H9 (cell line): ENCODE results near the gene PNMA6F. TPM values are rescaled to one million over a fixed set of nuclear protein-coding genes. Genes with fewer than 3 reads are reported as not detected.

Source experiments
- DNase-seq: peaks from one replicate; pipeline ENCODE4 v3.0.0-alpha.2; 2017
- H2AFZ ChIP-seq: one replicate; pipeline ENCODE4 v1.6.1; 2013; ENCODE audit warnings: mild to moderate bottlenecking, low read length, control low read depth, moderate library complexity
- H2AK5ac ChIP-seq: 2 replicates; pipeline ENCODE4 v1.6.1; 2013; ENCODE audit warnings: low read length, control low read depth, mixed read lengths; ENCODE audit not compliant: insufficient read length
- H2BK120ac ChIP-seq: one replicate; pipeline ENCODE4 v1.6.1; 2013; ENCODE audit warnings: low read depth, mild to moderate bottlenecking, low read length, control low read depth, inconsistent platforms; ENCODE audit not compliant: poor library complexity, severe bottlenecking
- H2BK12ac ChIP-seq: 2 replicates; pipeline ENCODE4 v1.6.1; 2013; ENCODE audit warnings: low read length, control low read depth, mixed read lengths, low read depth; ENCODE audit not compliant: insufficient read length
- H2BK15ac ChIP-seq: 2 replicates; pipeline ENCODE4 v1.6.1; 2013; ENCODE audit warnings: low read depth, low read length, control low read depth
- H2BK20ac ChIP-seq: one replicate; pipeline ENCODE4 v1.6.1; 2013; ENCODE audit warnings: low read depth, mild to moderate bottlenecking, low read length, control low read depth, inconsistent platforms; ENCODE audit not compliant: poor library complexity, severe bottlenecking
- H2BK5ac ChIP-seq: 2 replicates; pipeline ENCODE4 v1.6.1; 2013; ENCODE audit warnings: low read length, control low read depth, mixed read lengths; ENCODE audit not compliant: insufficient read length
- H3K14ac ChIP-seq: 2 replicates; pipeline ENCODE4 v1.6.1; 2013; ENCODE audit warnings: low read length, control low read depth; ENCODE audit not compliant: insufficient read depth
- H3K18ac ChIP-seq: 2 replicates; pipeline ENCODE4 v1.6.1; 2013; ENCODE audit warnings: low read depth, mild to moderate bottlenecking, mixed read lengths, low read length, control low read depth; ENCODE audit not compliant: insufficient read length
- H3K23ac ChIP-seq: 2 replicates; pipeline ENCODE4 v1.6.1; 2013; ENCODE audit warnings: low read length, control low read depth, mixed read lengths, low read depth; ENCODE audit not compliant: insufficient read length
- H3K23me2 ChIP-seq: 2 replicates; pipeline ENCODE4 v1.6.1; 2013; ENCODE audit warnings: low read depth, mild to moderate bottlenecking, mixed read lengths, low read length, control low read depth; ENCODE audit not compliant: insufficient read length, poor library complexity, severe bottlenecking
- H3K27ac ChIP-seq: 2 replicates; pipeline ENCODE4 v1.5.1; 2013; ENCODE audit warnings: low read length, control low read depth, mixed read lengths, low read depth; ENCODE audit not compliant: insufficient read length
- H3K27me3 ChIP-seq: 2 replicates; pipeline ENCODE4 v1.6.1; 2013; ENCODE audit warnings: low read length, control low read depth, inconsistent platforms; ENCODE audit not compliant: insufficient read depth
- H3K4ac ChIP-seq: 2 replicates; pipeline ENCODE4 v1.6.1; 2013; ENCODE audit warnings: low read depth, mild to moderate bottlenecking, control low read depth, inconsistent platforms, low read length, moderate library complexity
- H3K4me1 ChIP-seq: 2 replicates; pipeline ENCODE4 v1.6.1; 2013; ENCODE audit warnings: low read length, control low read depth, inconsistent platforms; ENCODE audit not compliant: insufficient read depth
- H3K4me2 ChIP-seq: 2 replicates; pipeline ENCODE4 v1.6.1; 2013; ENCODE audit warnings: low read length, control low read depth, mixed read lengths; ENCODE audit not compliant: insufficient read length, insufficient read depth
- H3K56ac ChIP-seq: 2 replicates; pipeline ENCODE4 v1.6.1; 2013; ENCODE audit warnings: low read depth, mild to moderate bottlenecking, mixed read lengths, low read length, control low read depth; ENCODE audit not compliant: insufficient read length
- H3K79me1 ChIP-seq: 2 replicates; pipeline ENCODE4 v1.6.1; 2013; ENCODE audit warnings: low read depth, mild to moderate bottlenecking, moderate library complexity, low read length, control low read depth, inconsistent platforms; ENCODE audit not compliant: insufficient read depth, poor library complexity, severe bottlenecking
- H3K79me2 ChIP-seq: 2 replicates; pipeline ENCODE4 v1.6.1; 2013; ENCODE audit warnings: low read length, control low read depth, inconsistent platforms; ENCODE audit not compliant: insufficient read depth
- H3K9ac ChIP-seq: 2 replicates; pipeline ENCODE4 v1.6.1; 2013; ENCODE audit warnings: low read length, control low read depth, mixed read lengths; ENCODE audit not compliant: insufficient read length; ENCODE audit errors: extremely low read depth
- H3K9me3 ChIP-seq: one replicate; pipeline ENCODE4 v1.6.1; 2013; ENCODE audit warnings: low read depth, low read length, inconsistent platforms; ENCODE audit not compliant: control insufficient read depth
- H3T11ph ChIP-seq: one replicate; pipeline ENCODE4 v1.6.1; 2013; ENCODE audit warnings: mild to moderate bottlenecking, low read length, control low read depth, inconsistent platforms
- H4K20me1 ChIP-seq: one replicate; pipeline ENCODE4 v1.6.1; 2013; ENCODE audit not compliant: control insufficient read depth, insufficient read length, insufficient read depth
- H4K5ac ChIP-seq: 2 replicates; pipeline ENCODE4 v1.6.1; 2013; ENCODE audit warnings: low read depth, mild to moderate bottlenecking, mixed read lengths, low read length, control low read depth; ENCODE audit not compliant: insufficient read length
- H4K8ac ChIP-seq: replicated peaks from 2 replicates; pipeline ENCODE4 v1.6.1; 2013; ENCODE audit warnings: low read length, control low read depth, mixed read lengths, low read depth; ENCODE audit not compliant: insufficient read length
- H4K91ac ChIP-seq: 2 replicates; pipeline ENCODE4 v1.6.1; 2013; ENCODE audit warnings: low read depth, mild to moderate bottlenecking, moderate library complexity, mixed read lengths, low read length, control low read depth; ENCODE audit not compliant: insufficient read length
- H3K27ac Mint-ChIP-seq, 3 experiments: 2 replicates in 2 of 3; 3 replicates in 1 of 3; pipeline ENCODE4 v1.8.0; 2020 to 2021; ENCODE audit warnings: mixed read lengths in 3 of 3, mild to moderate bottlenecking in 1 of 3, moderate library complexity in 1 of 3
- H3K27me3 Mint-ChIP-seq: 2 replicates; pipeline ENCODE4 v1.8.0; 2021; ENCODE audit warnings: low read depth, mild to moderate bottlenecking, moderate library complexity, mixed read lengths
- H3K36me3 Mint-ChIP-seq, 3 experiments: 2 replicates in 2 of 3; 3 replicates in 1 of 3; pipeline ENCODE4 v1.8.0; 2020 to 2021; ENCODE audit warnings: low read depth in 3 of 3, mixed read lengths in 3 of 3; ENCODE audit not compliant: insufficient read depth in 1 of 3
- H3K4me1 Mint-ChIP-seq, 2 experiments: 2 replicates each; pipeline ENCODE4 v1.8.0; 2020; ENCODE audit warnings: mixed read lengths in 2 of 2
- H3K4me3 Mint-ChIP-seq, 2 experiments: 2 replicates in 1 of 2; 3 replicates in 1 of 2; pipeline ENCODE4 v1.8.0; 2020 to 2021; ENCODE audit warnings: mild to moderate bottlenecking in 2 of 2, mixed read lengths in 2 of 2, moderate library complexity in 1 of 2
- H3K9me3 Mint-ChIP-seq, 2 experiments: 2 replicates in 1 of 2; 3 replicates in 1 of 2; pipeline ENCODE4 v1.8.0; 2020; ENCODE audit warnings: mild to moderate bottlenecking in 2 of 2, mixed read lengths in 2 of 2, moderate library complexity in 1 of 2
- CTCF ChIP-seq: fragments of 200-600 bp; sonication (generic); conservative IDR thresholded peaks from 3 replicates; pipeline ENCODE4 v1.8.0; 2021; ENCODE audit warnings: antibody characterized with exemption, mild to moderate bottlenecking
- WGBS: extraction: QIAGEN DNeasy Blood & Tissue Kit; methylation state at CpG from one replicate; pipeline ENCODE4 v1.1.7; 2013; ENCODE audit warnings: missing lambda C conversion rate, low lambda C conversion rate, mixed read lengths; ENCODE audit not compliant: insufficient read length; ENCODE audit errors: extremely low coverage; 5-methylcytosine and 5-hydroxymethylcytosine counted together
- total RNA-seq: library from RNA; stranded (reverse); gene quantifications from 2 replicates; pipeline ENCODE4 v1.2.1, GENCODE V29; 2021

The PNMA6F gene
- total RNA-seq, 1 experiment from 2014 or later = not detected

- H3K27me3 Mint-ChIP-seq = peaks cover 6% of the 10 kb centered on the region; the same call in 1 of the 2 replicates
- Histone ChIP-seq H3K9ac (no peak overlapping the region), H4K20me1 (no peaks in the 10 kb centered on the region)
Measured at GRCh38 chrX:153319295-153320046, 2.1 kb downstream of the PNMA6F start.

More at GRCh38 chrX:153319295-153320046, 2.1 kb downstream of the PNMA6F start:
- DNase-seq = no peak
- Histone ChIP-seq H2BK120ac (no peak overlapping the region), H3K27me3 (no peaks in the 10 kb centered on the region), H3K79me1 (no peaks in the 10 kb centered on the region), H4K91ac (no peak overlapping the region), H3K4me1 (no peaks in the 10 kb centered on the region), H3K23ac (no peak overlapping the region), H3K4me2 (no peak overlapping the region), H3K4ac (no peak overlapping the region), H4K8ac (no peak overlapping the region), H2AK5ac (no peak overlapping the region), H3K23me2 (peaks cover 4% of the 10 kb centered on the region), H3T11ph (no peak overlapping the region), H2BK5ac (no peak overlapping the region), H3K56ac (no peak overlapping the region), H3K9me3 (no peaks in the 10 kb centered on the region), H3K18ac (no peak overlapping the region), H2BK12ac (no peak overlapping the region), H3K14ac (no peak overlapping the region), H3K27ac (no peak overlapping the region), H2AFZ (no peak overlapping the region), H2BK15ac (no peak overlapping the region), H2BK20ac (no peak overlapping the region), H4K5ac (no peak overlapping the region), H3K79me2 (no peaks in the 10 kb centered on the region)
- Mint-ChIP-seq H3K36me3 (peaks cover 0 to 4% (median 0%) of the 10 kb centered on the region in 3 experiments; a peak in 3 of 7 replicates), H3K9me3 (peaks cover 47 to 59% of the 10 kb centered on the region in 2 experiments), H3K4me1 (peaks cover 2 to 11% of the 10 kb centered on the region in 2 experiments; a peak in 2 of 4 replicates), H3K4me3 (peak overlapping the region in 1 of 2 experiments; percentile 38; a peak in 2 of 5 replicates), H3K27ac (no peak overlapping the region)
- TF ChIP-seq CTCF = no peak
- no CpG with 5 or more reads among the region's 33 CpGs for WGBS
